ENCODE data around the gene NPIPB12. TPM values are rescaled to one million over a fixed set of nuclear protein-coding genes. Genes with fewer than 3 reads are reported as not detected.
"Not testable (repeated sequence)": the region's sequence is repeated elsewhere in the genome, so short reads cannot be mapped to it uniquely, and the experiment has no call there.

Gene NPIPB12
- total RNA-seq, 4 donors from 2014 or later = 16.0 to 50.7 (median 19.7) TPM

GRCh38 chr16:29454269-29454668 lies 51.9 kb downstream of the NPIPB12 start, which contains the start of the genes BOLA2 and SLX1B:
BOLA2 (minus strand) TSS chr16:29454351; CDS start chr16:29454253, 98 bp downstream.
SLX1B (plus strand) TSS chr16:29454533.
- H3K4me3 ChIP-seq; H3K36me3 ChIP-seq; DNase-seq (ENCODE audit: extremely low spot score); H3K27ac ChIP-seq (replicated peaks in 1 of 4); intact Hi-C loops (cut with DNase I); H3K27me3 ChIP-seq; H3K9me3 ChIP-seq; H3K4me1 ChIP-seq: not testable (repeated sequence)
- no CpG with 5 or more reads among the region's 33 CpGs for WGBS

GRCh38 chr16:29453754-29454153 lies 52.5 kb downstream of the NPIPB12 start:
- WGBS = no CpG with 5 or more reads among the region's 21 CpGs
- H3K9me3 ChIP-seq; H3K27ac ChIP-seq (replicated peaks in 1 of 4); H3K27me3 ChIP-seq; H3K4me1 ChIP-seq; H3K36me3 ChIP-seq; H3K4me3 ChIP-seq; DNase-seq (ENCODE audit: extremely low spot score); intact Hi-C loops (cut with DNase I): not testable (repeated sequence)

Small RNA genes within 50 kb of the gene (small RNA-seq; reads per million reads assigned to genes)
- 0 reads per million in 3 donors for gene AC133555.2

Other genes with a start within 250 kb of the NPIPB12 start
- under 1 TPM; under 0.01 to 0.71 (median 0.33) TPM for gene NPIPB11, start 99.7 kb downstream of the NPIPB12 start, total RNA-seq
- 10 to 100 TPM in 2 of 4 donors, 1 to 10 TPM in 2; 8.3 to 12.1 (median 10.2) TPM for gene BOLA2, start 52.1 kb downstream of the NPIPB12 start, total RNA-seq
- gene SLX1B, start 51.9 kb downstream of the NPIPB12 start, total RNA-seq = 10 to 100 TPM in 3 of 4 donors, 1 to 10 TPM in 1; 2.5 to 30.2 (median 13.6) TPM
- 10 to 100 TPM in 1 of 4 donors, 1 to 10 TPM in 3; 5.8 to 10.6 (median 7.6) TPM for gene SULT1A4, start 46.5 kb downstream of the NPIPB12 start, total RNA-seq
- 1 to 10 TPM; 1.1 to 4.2 (median 2.6) TPM for gene SPN, start 156.8 kb upstream of the NPIPB12 start, total RNA-seq
- 1 to 10 TPM; 1.7 to 5.1 (median 2.7) TPM for gene QPRT, start 172.8 kb upstream of the NPIPB12 start, total RNA-seq
- gene C16orf54, start 239.6 kb upstream of the NPIPB12 start, total RNA-seq = 1 to 10 TPM; 1.3 to 2.5 (median 1.8) TPM

All from esophagus muscularis mucosa (tissue), 4 donors.